GM18519 (cell line): ENCODE measurements around the gene ASCC1.

ENCODE experiments used
- ATAC-seq: cut with Tn5 transposase; IDR thresholded peaks from one replicate; pipeline ENCODE4 v1.9.1; 2021; ENCODE audit warnings: mild to moderate bottlenecking, moderate library complexity; ENCODE audit not compliant: unreplicated experiment, low FRiP score

Gene ASCC1, protein sequence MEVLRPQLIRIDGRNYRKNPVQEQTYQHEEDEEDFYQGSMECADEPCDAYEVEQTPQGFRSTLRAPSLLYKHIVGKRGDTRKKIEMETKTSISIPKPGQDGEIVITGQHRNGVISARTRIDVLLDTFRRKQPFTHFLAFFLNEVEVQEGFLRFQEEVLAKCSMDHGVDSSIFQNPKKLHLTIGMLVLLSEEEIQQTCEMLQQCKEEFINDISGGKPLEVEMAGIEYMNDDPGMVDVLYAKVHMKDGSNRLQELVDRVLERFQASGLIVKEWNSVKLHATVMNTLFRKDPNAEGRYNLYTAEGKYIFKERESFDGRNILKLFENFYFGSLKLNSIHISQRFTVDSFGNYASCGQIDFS

DNA sequence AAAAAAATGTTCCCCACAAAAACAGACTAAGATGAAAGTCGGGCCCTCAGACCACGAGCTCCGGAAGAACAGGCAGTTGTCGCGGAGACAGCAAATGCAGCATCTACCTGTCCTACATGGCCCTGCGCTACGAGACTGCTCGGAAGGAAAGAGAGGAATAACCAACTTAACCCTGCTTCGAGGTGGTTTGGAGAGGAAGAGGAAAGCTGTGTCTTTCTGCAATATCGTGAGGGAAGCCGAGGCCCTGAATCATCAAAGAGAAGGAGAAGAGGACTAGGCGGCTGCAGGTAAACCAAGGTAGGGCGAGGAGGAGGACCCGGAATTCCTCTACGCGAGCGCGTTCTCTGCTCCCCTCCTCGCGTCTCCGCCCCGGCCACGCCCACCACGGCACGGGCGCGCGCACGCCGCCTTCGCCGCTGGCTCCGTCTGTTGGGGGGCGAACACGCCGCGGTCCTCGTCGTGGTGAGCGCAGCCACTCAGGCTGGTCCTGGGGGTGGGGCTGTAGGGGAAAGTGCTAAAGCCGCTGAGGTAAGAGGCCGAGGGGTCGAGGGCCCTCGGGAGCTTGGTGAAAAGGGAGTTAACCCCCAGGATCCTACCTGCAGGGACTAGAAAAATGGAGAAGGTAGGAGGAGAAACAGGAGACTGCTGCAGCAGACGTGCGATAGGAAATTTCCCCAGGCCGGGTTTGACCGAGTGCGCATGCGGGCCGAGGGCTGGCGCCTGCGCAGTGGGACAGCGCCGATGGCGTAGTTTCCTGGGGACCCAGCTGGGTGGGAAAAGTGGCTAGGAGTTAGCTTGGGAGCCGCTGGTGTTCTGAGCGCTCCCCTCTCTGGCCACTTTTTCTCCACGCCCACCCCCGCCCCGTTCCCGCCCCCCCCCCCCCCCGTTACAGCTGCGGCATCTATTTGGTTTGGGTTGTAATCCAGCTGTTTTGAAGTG, at the start of gene ASCC1, which contains the start of gene ANAPC16:
Gene ASCC1, minus strand, starts transcription at position 666 of the 939 bp plus-strand sequence. CDS start 2,978 bp downstream, outside the sequence.
Gene ANAPC16, plus strand, starts transcription at position 402 of the 939 bp plus-strand sequence. CDS start 7,903 bp downstream, outside the sequence.
- peak; percentile 65 for ATAC-seq

GRCh38 chr10:72265508-72265907, 49.4 kb upstream of the ASCC1 start:
- no peak for ATAC-seq

GRCh38 chr10:72264536-72264935, 48.5 kb upstream of the ASCC1 start:
- ATAC-seq: no peak

GRCh38 chr10:72263613-72264241, 47.7 kb upstream of the ASCC1 start:
- no peak for ATAC-seq

DNA sequence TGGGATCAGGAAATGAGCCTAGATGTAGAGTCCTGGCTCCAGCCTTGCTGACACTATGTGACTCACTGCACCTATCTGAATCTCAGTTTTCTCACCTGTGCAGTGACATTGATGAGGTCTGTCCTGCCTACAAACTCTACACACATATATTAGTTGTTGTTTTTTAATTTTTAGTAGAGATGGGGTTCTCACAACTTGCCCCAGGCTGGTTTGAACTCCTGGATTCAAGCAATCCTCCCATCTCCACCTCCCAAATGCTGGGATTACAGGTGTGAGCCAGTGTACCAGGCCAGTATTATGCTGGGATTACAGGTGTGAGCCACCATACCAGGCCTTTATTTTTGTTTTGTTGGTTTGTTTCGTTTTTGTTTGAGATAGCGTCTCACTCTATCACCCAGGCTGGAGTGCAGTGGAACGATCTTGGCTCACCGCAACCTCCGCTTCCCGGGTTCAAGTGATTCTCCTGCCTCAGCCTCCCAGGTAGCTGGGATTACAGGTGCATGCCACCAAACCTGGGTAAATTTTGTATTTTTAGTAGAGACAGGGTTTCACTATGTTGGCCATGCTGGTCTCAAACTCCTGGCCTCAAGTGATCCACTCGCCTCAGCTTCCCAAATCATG, 45.8 kb upstream of the ASCC1 start:
- ATAC-seq: peak; percentile 10

GRCh38 chr10:72260976-72261783, 45.1 kb upstream of the ASCC1 start:
- peak; percentile 40 for ATAC-seq

- peak; percentile 33 for ATAC-seq
These were observed 44.3 kb upstream of the ASCC1 start for GRCh38 chr10:72260239-72260975.

GRCh38 chr10:72259491-72260238, 43.6 kb upstream of the ASCC1 start:
- ATAC-seq: no peak

GRCh38 chr10:72258617-72259016, 42.5 kb upstream of the ASCC1 start:
- ATAC-seq: no peak

DNA sequence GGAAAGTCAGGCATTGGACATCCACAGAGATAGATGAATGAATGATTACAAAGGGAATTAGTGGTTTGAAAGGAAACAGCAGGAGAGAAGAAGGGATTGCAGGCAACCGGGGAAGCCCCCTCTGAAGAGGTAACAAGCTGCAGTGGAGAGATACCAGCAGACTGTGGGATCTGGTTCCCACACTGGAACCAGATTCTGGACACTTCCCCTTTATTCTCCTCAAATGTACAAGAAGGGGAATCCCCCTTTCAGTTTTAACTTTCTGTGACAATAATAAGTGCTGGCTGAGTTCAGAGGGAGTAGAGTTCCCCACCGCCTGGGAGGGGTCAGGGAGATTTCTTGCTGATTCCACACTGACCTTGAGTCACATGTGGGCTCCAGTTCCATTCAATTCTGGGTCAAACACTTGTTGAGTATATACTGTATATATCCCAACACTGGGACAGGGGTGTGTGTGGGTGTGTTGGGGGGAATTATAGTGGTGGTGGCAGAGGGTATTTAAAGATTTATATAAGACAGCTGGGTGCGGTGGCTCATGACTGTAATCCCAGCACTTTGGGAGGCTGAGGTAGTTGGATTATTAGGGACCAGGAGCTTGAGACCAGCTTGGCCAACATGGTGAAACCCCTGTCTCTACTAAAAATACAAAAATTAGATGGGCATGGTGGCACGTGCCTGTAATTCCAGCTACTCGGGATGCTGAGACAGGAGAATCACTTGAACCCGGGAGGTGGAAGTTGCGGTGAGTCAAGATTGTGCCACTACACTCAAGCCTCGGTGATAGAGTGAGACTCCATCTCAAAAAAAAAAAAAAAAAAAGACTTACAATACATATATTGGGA, 41.2 kb upstream of the ASCC1 start:
- ATAC-seq: no peak

DNA sequence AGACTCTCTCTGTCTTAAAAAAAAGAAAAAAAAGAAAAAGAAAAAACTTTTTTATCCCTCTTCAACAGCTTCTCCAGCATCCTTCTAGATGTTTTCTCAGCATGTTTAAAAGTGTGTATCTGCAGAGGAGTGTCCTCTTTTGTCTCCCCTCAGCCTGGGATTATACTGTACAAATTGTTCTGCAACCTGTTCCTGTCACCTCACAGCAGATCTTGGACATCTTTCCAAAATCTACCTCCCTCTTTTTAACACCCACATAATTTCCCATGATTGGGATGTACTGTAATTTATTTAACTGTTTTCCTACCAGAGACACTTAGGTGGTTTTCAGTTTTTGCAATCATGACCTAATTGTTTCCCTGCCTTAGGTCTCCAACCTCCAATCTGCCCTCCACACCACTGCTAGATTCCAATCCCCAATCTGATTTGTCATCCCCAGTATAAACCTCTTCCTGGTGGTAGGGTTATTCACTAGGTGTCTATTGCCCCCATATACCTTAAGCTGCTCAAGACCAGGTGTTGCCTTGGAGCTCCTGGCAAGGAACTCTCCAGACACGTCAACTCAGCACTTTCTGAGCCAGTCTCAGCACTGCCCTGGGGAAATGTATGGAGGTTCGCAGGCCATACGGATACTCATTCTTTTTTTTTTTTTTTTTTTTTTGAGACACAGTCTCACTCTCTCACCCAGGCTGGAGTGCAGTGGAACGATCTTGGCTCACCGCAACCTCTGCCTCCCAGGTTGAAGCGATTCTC, 40.1 kb upstream of the ASCC1 start:
- no peak for ATAC-seq

- no peak for ATAC-seq
These were observed 38.9 kb upstream of the ASCC1 start for GRCh38 chr10:72254813-72255568.

- ATAC-seq: no peak
These were observed 37.5 kb upstream of the ASCC1 start for GRCh38 chr10:72253578-72253977.

GRCh38 chr10:72252972-72253371, 36.9 kb upstream of the ASCC1 start:
- ATAC-seq: no peak

- ATAC-seq: no peak
These were observed 35.6 kb upstream of the ASCC1 start for GRCh38 chr10:72251635-72252034.

- ATAC-seq: no peak
These were observed 34.6 kb upstream of the ASCC1 start for GRCh38 chr10:72250666-72251065.
